GM18858 (cell line): ENCODE results near the gene CCT6B.
"Not testable (repeated sequence)": the region's sequence is repeated elsewhere in the genome, so short reads cannot be mapped to it uniquely, and the experiment has no call there.

Experiments used
- ATAC-seq: cut with Tn5 transposase; IDR thresholded peaks from one replicate; pipeline ENCODE4 v1.9.1; 2021; ENCODE audit not compliant: unreplicated experiment

The CCT6B gene

DNA sequence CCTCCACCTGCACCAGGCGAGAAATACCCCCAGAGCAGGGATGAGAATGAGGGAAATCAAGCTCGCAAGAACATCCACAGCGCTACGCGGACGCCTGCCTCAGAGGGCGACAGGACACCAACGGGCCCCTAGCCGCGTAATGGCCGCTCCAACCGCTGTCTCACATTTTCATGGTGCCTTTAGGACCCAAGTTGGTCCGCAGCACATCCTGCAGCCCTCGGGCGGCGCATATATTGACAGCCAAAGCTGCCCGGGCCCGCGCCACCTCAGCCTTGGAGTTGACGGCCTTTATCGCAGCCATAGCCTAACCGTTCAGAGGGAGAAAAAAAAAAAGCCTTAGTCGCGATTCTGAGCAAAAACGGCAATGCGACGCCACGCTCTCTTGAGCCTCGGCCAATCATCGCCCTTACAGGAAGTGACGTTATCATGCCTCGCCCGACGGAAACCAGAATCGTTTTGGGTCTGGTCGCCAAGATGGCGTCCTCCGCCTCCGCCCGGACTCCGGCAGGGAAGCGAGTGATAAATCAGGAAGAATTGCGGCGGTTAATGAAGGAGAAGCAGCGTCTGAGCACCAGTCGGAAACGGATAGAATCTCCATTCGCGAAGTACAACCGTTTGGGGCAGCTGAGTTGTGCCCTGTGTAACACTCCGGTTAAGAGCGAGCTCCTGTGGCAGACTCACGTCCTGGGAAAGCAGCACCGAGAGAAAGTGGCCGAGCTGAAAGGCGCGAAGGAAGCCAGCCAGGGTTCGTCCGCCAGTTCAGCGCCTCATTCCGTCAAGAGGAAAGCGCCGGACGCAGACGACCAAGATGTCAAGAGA lies at the start of gene CCT6B, which contains the start of gene ZNF830:
Gene CCT6B (minus strand): TSS at position 368 of the 819 bp plus-strand sequence. CDS start 67 bp downstream, at position 301.
Gene ZNF830 (plus strand): TSS at position 448 of the 819 bp plus-strand sequence. CDS start 27 bp downstream, at position 475.
- peak; percentile 74 for ATAC-seq

GRCh38 chr17:35010093-35010492 lies 48.8 kb upstream of the CCT6B start:
- ATAC-seq: no peak

- ATAC-seq: no peak
Measured at GRCh38 chr17:35006961-35007360, 45.7 kb upstream of the CCT6B start.

DNA sequence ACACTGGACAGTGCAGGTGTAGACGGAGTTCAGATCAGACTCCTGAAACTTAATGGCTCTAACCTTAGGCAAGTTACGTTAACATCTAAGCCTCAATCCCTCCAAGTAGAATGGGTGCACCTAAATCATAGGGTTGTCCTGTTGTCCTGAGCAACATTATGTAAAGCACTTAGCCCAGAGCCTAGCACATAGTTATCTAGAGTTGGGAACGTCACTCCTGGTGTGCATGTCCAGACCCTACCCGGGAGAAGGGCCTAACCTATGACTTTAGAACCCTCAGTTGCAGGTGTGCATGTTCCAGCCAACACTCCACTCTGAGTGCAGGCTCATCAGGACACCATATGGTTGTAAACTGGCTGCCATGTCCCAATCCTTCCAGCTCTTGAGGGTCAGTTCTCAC lies 45.1 kb upstream of the CCT6B start:
- no peak for ATAC-seq

DNA sequence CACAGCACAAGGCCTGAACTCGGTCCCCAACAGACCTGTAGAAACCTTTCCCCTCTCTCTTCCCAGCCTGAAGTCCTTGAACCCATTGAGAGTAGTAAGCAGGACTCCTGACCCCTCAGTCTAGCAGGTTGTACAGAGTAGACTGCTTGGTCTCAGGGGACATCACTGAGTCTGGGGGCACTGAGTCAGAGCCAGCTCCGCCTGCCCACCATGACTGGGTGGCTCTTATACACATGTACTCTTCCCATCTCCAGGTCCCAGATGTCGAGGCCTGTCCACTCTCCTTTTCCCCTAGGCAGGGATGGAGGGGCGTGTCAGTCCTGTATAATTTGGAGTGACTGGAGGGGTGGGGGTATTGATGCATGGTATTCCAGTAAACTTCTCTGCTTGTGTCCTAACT lies 42.5 kb upstream of the CCT6B start:
- ATAC-seq: no peak

GRCh38 chr17:35002876-35003551 lies 41.8 kb upstream of the CCT6B start:
- no peak for ATAC-seq

DNA sequence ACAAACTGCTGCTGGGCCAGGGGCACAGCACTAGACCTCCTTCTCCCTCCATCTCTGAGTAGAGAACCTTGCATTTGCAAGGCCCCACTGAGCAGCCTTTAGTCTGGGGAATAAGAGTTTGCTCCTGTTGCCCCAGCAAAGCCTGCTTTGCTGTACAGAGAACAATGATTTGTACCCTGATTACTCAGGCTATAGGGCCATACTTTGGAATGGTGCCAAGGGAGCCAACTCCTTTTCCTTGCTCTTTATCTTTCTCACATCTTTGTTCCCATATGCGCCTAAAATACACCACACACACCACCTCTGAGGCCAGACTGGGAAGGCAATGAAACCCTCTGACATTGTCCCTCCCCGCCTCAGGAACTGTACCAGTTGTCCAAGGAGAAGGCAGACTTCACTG lies 40.3 kb upstream of the CCT6B start:
- no peak for ATAC-seq

GRCh38 chr17:35000965-35001364 lies 39.7 kb upstream of the CCT6B start:
- ATAC-seq: not testable (repeated sequence)

DNA sequence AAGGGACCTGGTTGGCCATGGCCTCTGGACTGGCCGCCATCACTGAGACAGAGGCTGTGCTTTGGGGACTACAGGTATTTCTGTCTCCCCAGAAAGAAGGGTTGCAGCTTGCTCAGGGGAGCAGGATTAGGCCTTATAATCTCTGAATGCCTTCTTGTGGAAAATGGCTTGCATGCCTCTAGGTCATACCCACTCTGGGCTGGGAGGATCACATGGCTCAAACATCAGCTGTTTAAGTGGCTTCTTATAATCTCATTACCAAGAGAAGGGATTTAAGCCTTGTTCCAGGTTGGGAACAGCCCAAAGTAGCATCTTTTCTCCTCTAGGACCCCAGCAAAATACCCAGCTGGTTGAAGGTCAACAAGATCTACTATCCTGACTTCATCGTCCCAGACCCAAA lies 38.2 kb upstream of the CCT6B start:
- no peak for ATAC-seq

- no peak for ATAC-seq
Measured at GRCh38 chr17:34998205-34998604, 36.9 kb upstream of the CCT6B start.

DNA sequence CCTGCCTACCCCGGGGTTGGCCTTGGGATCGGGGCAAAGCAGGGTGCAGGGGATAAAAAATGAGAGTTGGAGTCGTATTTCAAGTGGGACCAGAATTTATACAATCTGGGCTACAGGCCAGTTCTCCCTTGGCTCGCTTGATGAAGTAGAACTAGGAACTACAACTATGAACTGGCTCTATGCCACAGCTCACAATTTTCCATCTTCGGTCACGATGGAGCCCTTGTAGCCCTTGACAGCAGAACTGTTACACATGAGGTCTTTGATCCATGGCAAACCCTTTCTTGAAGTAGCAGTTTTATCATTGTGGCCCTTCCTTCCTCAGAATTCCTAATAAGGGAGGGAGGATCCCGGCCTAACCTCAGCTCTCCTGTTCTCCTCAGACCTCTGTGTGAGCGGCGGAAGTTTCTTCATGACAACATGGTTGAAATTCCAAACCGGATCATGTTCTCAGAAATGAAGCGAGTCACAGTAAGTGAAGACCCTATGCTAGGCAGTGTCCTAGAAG lies 36.1 kb upstream of the CCT6B start:
- ATAC-seq: no peak

DNA sequence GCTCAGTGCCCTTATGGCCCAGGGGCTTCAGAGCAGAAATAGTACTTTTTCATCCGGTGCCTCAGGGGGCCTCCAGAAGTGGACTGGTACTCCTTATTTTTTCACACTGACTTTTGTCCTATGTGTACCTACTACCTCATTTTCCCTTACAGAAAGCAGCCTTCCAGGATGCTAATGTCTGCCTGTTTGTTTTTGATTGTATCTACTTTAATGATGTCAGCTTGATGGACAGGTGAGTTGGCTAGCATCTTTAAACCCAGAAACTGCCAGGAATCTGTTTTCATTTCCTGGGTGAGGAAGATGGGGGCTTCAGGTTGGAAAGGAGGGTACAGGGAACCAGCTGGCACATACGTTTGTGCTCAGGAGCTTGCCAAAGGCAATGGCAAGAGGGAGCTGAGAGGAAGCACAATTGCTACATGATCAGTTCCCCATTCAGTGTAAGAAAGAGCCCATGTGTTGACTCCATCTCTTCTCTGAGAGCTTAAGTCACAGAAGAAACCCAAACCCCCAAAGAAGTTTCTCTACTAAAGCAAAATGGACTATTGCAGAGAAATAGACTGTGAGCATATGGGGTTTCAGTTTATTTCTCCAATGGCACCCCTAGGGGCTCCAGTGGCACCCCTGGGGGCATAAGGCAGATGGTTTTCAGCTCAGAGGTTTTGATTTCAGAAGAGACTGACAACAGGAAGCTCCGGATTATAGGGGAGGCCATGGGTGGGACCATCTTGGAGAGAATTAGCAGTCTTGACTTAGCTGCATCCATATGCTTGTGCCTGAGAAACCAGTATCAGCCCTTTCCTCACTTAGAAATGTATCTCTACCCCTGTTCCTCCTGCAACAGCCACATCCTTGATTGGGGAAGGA lies 35.4 kb upstream of the CCT6B start:
- no peak for ATAC-seq

GRCh38 chr17:34993031-34993430 lies 31.8 kb upstream of the CCT6B start:
- no peak for ATAC-seq

DNA sequence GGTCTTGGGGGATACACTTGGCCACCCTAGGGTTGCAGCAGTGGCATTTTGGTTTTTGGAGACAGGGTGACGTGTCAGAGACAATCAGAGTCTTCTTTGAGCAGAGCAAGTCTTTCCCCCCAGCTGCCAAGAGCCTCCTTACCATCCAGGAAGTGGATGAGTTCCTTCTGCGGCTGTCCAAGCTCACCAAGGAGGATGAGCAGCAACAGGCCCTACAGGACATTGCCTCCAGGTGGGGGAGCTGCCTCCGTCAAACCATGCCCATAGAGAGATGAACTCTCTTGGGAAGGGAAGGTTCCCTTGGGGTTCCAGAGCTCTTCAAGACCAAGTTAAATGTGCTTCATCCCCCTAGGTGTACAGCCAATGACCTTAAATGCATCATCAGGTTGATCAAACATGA lies 30.3 kb upstream of the CCT6B start:
- ATAC-seq: no peak

- no peak for ATAC-seq
Measured at GRCh38 chr17:34990921-34991365, 29.7 kb upstream of the CCT6B start.

DNA sequence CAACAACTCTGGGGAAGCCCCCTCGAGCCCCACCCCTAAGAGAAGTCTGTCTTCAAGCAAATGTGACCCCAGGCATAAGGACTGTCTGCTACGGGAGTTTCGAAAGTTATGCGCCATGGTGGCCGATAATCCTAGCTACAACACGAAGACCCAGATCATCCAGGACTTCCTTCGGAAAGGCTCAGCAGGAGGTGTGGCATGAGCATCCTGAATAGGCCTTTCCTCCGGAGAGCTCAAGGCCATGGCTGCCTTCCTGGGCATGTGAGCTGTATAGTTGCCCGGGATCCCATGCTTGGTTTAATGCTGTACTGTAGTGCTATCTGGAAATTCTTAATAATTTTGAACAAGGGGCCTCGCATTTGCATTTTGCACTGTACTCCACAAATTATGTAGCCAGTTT lies 28.2 kb upstream of the CCT6B start:
- no peak for ATAC-seq

GRCh38 chr17:34988644-34989043 lies 27.4 kb upstream of the CCT6B start:
- no peak for ATAC-seq

DNA sequence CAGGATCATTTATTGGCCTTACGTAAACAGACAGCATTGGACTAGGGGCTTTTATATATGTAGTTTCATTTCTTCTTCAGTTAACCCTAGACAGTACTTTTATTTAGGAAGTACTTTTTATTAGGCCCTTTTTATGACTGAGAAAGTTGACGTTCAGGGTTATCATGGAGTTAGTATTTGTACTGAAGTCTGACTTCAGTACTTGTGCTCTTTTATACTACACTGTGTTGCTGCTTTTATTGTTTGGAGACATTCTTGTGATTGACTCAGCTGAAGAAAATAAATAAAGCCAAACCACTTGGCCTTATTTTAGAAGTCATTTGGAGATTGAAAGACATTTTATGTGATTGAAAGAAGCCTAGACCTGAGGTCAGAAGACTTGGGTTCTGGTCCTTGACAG lies 26.0 kb upstream of the CCT6B start:
- no peak for ATAC-seq

- no peak for ATAC-seq
Measured at GRCh38 chr17:34981538-34982241, 20.4 kb upstream of the CCT6B start.
